Hippocampal formation (tissue), 2 donors: ENCODE results near the gene MKI67.
"Not testable (repeated sequence)": the region's sequence is repeated elsewhere in the genome, so short reads cannot be mapped to it uniquely, and the experiment has no call there.

Source experiments
- DNase-seq, 2 donors: peaks; one replicate each; lab custom pipeline; 2025; lab: John Stamatoyannopoulos, UW

MKI67 gene

GRCh38 chr10:128149267-128150014 lies 23.2 kb upstream of the MKI67 start:
- DNase-seq = no peak

GRCh38 chr10:128147669-128148068 lies 21.4 kb upstream of the MKI67 start:
- no peak for DNase-seq

GRCh38 chr10:128147064-128147463 lies 20.8 kb upstream of the MKI67 start:
- no peak for DNase-seq

- DNase-seq = no peak
Measured at GRCh38 chr10:128144547-128144946, 18.3 kb upstream of the MKI67 start.

GRCh38 chr10:128143531-128143930 lies 17.3 kb upstream of the MKI67 start:
- DNase-seq = no peak

- no peak for DNase-seq
Measured at GRCh38 chr10:128140425-128140824, 14.2 kb upstream of the MKI67 start.

- DNase-seq = not testable (repeated sequence)
Measured at GRCh38 chr10:128138429-128138828, 12.2 kb upstream of the MKI67 start.

GRCh38 chr10:128137877-128138276 lies 11.7 kb upstream of the MKI67 start:
- no peak for DNase-seq

- no peak for DNase-seq
Measured at GRCh38 chr10:128130051-128130450, 3.8 kb upstream of the MKI67 start.

GRCh38 chr10:128128582-128128981 lies 2.4 kb upstream of the MKI67 start:
- DNase-seq = no peak

GRCh38 chr10:128125416-128125943 lies 743 bp downstream of the MKI67 start:
- DNase-seq = no peak

- DNase-seq = no peak
Measured at GRCh38 chr10:128124813-128125403, 1.3 kb downstream of the MKI67 start.

- no peak for DNase-seq
Measured at GRCh38 chr10:128123846-128124245, 2.4 kb downstream of the MKI67 start.

GRCh38 chr10:128122931-128123330 lies 3.3 kb downstream of the MKI67 start:
- no peak for DNase-seq

- no peak for DNase-seq
Measured at GRCh38 chr10:128121750-128122412, 4.3 kb downstream of the MKI67 start.

GRCh38 chr10:128116851-128117615 lies 9.2 kb downstream of the MKI67 start:
- no peak for DNase-seq

- DNase-seq = no peak
Measured at GRCh38 chr10:128116187-128116586, 10.0 kb downstream of the MKI67 start.

GRCh38 chr10:128115356-128115755 lies 10.9 kb downstream of the MKI67 start:
- no peak for DNase-seq

GRCh38 chr10:128114901-128115300 lies 11.3 kb downstream of the MKI67 start:
- DNase-seq = no peak

GRCh38 chr10:128113026-128113425 lies 13.2 kb downstream of the MKI67 start:
- DNase-seq = no peak

- DNase-seq = no peak
Measured at GRCh38 chr10:128111696-128112095, 14.5 kb downstream of the MKI67 start.

- DNase-seq = no peak
Measured at GRCh38 chr10:128110339-128110738, 15.9 kb downstream of the MKI67 start.
